NT2/D1 (cell line): Measurements from ENCODE around the gene LMBR1L.

ENCODE experiments used
- YY1 ChIP-seq: IDR thresholded peaks from 2 replicates; pipeline ENCODE4 v1.6.1; 2011; ENCODE audit not compliant: insufficient read length, insufficient read depth
- ZNF274 ChIP-seq: IDR thresholded peaks from 2 replicates; pipeline ENCODE4 v1.6.1; 2011; ENCODE audit warnings: mild to moderate bottlenecking, low read depth, low read length

- TF ChIP-seq ZNF274 (no peak), YY1 (no peak)
These were observed 58.7 kb downstream of the LMBR1L start for GRCh38 chr12:49051777-49052438.
